Stimulated activated CD4-positive, alpha-beta T cell treated with anti-CD3 and anti-CD28 coated beads, Interleukin-12 subunit alpha, Interleukin-12 subunit beta, amount 100 ng/mL, for 24 hours (primary cell): ENCODE measurements around the gene WASHC2A.
"Not testable (repeated sequence)": the region's sequence is repeated elsewhere in the genome, so short reads cannot be mapped to it uniquely, and the experiment has no call there.

Experiments
- DNase-seq, 2 experiments: peaks; one replicate each; pipeline ENCODE4 v3.0.0-alpha.2; 2020; ENCODE audit warnings: low read depth in 2 of 2

Gene WASHC2A

DNA sequence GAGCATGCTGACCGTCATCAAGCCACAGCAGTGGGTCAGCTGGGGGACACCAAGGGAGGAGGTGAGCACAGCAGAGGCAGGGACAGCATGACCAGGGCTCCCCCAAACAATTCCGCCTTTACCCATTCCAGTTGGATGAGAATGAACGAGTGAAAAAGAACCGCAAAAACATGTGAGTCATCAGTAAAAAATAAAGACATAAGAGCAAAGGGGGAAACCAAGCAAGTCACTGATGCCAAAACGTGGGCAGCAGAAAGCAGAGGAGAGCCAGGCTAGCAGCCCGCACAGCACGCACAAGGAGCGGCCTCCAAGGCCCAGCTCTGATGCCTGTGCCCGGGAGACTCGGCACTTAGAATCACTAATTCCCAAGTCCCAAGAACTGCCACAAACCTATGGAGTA is 7.8 kb upstream of the WASHC2A start:
- not testable (repeated sequence) for DNase-seq

DNA sequence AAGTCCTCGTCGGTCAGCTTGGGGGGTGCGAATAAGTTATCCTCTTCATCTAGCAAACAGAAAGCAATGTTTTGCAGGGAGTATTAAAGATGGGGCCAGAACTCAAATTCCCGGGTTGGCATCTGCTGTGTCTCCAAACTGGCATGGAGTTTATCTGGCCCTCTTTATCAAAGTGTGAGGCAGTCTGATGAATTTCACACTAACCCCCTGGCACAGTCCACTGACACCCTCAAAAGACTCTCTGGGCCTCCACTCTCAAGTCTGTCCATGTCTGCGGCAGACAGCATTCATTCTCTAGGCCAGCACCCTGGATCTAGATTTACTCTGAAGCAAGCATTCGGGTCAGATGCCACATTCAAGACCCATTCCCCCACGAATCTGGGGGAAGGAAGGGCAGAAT is 6.2 kb upstream of the WASHC2A start:
- DNase-seq, result not testable (repeated sequence)

DNA sequence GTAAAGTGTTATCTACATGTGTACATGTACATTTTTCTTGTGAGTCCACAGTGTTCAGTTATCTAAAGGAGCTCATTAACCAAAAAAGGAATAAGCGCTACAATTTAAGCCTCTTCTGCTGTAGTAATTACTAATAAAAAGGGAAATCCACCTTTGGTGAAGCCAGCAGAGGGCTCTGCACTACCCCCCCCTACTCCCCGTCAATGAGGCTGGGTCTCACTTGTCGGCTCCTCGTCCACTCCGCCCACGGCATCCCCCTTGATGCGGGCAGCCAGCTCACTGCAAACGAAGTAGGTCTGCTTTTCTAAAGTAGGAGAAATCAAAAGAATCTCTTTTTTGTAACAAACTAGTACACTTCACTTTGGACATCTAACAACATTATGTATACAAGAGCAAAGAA is 4.7 kb upstream of the WASHC2A start:
- DNase-seq, result no peak

DNA sequence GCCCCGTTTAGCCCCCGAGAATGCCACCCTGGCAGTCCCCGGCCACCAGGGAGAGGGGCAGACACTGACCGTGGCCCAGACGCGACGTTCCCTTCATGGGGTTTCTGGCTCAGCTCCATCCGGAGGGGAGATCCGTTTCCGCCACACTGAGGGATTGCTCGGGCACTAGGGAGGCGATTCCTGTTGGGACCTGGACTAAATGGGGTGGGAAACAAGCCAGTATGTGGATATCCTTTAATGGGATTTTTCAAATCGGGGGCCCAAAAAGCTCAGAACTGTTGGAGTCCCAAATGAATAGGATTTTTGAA is 552 bp downstream of the WASHC2A start:
- DNase-seq, result not testable (repeated sequence)

DNA sequence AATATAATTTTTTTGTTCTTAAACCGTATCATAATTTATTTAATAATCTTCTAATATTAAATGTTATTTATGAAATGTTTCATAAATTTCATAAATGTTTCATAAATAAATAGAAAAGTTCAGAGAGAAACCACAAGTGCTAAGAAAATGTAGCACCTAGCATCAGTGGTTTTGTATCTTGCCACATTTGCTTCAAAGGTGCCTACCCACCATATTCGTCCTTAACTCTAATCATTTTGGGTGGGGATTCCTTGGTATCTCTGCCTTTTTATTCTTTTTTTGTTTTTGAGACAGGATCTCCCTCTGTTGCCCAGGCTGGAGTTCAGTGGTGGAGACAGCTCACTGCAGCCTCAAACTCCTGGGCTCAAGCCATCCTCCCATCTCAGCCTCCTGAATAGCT is 7.4 kb downstream of the WASHC2A start:
- not testable (repeated sequence) for DNase-seq

DNA sequence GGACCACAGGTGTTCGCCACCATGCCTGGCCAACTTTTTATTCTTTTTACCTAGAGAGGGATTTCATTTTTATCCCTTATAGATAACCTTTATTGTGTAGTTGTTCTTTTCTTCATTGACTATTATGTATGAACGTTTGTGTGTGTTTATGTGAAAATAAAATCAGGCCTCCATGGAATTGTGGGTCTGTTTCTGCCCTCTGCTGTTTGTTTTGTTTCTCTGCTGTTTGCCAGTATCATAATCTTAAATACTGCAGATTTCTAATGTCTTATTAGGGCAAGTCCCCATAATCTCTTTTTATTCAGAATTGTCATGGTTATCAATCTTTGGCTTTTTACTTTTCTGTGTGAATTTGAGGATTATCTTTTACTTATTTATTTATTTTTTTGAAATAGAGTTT is 7.8 kb downstream of the WASHC2A start:
- DNase-seq, result not testable (repeated sequence)

DNA sequence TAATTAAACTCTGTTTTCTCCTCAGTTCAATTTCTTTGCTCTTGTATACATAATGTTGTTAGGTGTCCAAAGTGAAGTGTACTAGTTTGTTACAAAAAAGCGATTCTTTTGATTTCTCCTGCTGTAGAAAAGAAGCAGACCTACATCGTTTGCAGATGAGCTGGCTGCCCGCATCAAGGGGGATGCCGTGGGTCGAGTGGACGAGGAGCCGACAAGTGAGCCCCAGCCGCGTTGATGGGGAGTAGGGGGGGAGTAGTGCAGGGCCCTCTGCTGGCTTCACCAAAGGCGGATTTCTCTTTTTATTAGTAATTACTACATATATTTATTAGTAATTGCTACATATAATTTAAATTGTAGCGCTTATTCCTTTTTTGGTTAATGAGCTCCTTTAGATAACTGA is 23.6 kb downstream of the WASHC2A start:
- DNase-seq, result not testable (repeated sequence)

DNA sequence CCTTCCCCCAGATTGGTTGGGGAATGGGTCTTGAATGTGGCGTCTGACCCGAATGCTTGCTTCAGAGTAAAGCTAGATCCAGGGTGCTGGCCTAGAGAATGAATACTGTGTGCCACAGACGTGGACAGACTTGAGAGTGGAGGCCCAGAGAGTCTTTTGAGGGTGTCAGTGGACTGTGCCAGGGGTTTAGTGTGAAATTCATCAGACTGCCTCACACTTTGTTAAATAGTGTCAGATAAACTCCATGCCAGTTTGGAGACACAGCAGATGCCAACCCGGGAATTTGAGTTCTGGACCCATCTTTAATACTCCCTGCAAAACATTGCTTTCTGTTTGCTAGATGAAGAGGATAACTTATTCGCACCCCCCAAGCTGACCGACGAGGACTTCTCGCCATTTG is 25.2 kb downstream of the WASHC2A start:
- not testable (repeated sequence) for DNase-seq

DNA sequence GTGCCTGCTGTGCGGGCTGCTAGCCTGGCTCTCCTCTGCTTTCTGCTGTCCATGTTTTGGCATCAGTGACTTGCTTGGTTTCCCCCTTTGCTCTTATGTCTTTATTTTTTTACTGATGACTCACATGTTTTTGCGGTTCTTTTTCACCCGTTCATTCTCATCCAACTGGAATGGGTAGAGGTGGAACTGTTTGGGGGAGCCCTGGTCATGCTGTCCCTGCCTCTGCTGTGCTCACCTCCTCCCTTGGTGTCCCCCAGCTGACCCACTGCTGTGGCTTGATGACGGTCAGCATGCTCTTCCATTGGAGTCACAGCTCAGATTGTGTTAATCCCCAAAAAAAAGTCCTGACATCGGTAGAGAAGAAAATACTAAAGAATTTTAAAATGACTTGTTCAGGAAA is 26.9 kb downstream of the WASHC2A start:
- not testable (repeated sequence) for DNase-seq

DNA sequence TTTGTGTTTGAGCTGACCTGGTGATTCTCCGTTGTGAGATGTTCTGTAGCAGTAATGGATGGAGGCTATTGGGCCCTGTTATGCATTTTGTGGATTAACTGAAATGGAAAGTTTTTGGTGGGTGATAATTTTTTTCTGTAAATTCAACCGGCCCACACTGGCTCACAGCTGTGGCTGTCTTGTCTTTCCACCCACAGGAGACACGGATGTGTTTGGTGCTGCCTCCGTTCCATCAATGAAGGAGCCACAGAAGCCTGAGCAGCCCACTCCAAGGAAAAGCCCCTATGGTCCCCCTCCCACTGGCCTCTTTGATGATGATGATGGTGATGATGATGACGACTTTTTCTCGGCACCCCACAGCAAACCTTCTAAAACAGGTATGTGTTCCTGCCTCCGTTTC is 27.6 kb downstream of the WASHC2A start:
- DNase-seq, result not testable (repeated sequence)

DNA sequence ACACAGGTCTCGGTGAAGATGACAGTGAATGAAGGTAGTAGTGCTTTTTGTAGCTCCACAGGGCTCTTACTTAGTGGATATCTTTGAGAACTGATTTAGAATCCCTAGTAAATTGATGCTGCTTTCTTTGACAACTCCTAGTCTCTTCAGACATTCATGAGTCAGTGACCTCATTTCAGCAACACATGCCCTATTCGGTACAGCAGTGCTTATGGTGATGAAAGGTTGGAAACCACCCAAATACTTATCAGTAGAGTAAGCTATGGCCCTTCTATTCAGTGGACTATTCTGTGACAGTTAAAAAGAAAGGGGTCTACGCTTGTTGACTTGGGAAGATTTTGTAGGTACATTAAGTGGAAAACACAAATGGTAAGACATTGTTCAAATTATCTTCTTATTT is 29.0 kb downstream of the WASHC2A start:
- not testable (repeated sequence) for DNase-seq

DNA sequence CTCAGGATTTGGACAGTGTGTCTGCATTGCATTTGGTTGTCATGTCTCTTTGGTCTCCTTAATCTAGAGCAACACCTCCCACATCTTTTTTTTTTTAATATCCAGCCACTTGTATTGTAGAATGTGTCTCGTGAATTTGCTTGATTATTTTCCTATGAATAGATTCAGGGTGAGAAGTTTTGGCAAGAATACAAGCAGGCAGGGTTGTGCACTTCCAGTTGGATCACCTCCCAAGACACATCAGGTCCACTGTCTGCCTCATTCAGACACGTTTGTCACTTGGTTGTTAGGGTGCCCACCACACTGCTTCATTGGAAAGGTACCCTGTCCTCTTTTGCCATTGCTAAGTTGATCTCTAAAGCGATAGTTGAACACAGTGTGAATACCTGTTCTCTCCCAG is 30.9 kb downstream of the WASHC2A start:
- DNase-seq, result not testable (repeated sequence)

DNA sequence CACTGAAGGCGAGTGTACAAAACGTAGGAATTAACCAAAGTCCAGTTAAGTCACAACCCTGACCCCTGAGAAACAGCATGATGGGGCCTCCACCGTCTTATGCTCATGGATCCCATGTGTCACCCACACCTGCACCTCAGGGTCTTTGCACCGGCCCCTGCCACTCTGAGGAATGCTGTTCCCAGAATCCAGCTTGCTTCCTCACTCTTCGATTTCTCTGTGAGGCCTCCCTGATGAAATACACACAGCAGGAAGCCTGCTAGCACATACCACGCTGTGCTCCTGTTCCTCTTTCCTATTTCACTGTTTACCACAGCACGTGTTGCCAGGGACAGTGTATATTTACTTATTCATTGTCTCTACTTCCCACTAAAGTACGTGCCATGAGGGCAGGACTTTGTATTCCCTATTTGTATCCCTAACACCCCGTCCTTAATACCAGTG is 33.4 kb downstream of the WASHC2A start:
- not testable (repeated sequence) for DNase-seq

DNA sequence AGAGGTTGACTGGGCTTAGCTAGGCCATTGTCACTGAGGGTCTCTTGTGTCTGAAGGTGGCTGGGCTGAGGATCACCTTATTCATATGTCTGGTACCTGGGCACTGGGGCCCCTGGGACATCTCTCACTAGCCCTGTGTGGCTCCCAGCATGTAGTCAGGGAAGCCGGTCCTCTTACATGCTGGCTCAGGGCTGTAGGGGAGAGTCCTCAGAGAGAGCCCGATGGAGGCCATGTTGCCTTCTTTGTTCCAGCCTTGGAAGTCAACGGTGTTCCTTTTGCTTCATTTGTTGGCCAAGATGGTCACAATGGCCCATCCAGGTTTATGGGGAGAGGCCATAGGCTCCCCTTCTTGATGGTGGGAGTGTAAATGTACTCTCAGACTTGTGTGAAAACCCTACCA is 34.0 kb downstream of the WASHC2A start:
- DNase-seq, result not testable (repeated sequence)

DNA sequence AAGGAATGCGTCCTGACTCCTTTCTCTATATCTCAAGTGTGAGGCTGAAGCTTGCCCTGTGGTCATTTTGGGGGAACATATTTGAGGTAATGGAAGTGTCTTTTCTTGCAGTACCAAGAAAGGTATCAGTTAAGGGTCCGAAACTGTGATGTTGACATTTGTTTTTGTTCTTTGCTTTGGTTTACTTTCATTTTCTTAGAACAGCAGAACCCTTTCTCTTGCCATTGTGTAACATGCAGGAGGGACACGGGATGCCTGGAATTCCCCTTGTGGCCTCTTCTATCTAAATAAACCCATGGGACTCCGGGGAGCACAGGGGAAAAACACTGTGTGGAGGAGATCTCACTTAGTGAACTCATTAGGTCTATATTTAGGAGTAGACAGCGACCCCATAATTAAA is 34.5 kb downstream of the WASHC2A start:
- DNase-seq, result not testable (repeated sequence)

DNA sequence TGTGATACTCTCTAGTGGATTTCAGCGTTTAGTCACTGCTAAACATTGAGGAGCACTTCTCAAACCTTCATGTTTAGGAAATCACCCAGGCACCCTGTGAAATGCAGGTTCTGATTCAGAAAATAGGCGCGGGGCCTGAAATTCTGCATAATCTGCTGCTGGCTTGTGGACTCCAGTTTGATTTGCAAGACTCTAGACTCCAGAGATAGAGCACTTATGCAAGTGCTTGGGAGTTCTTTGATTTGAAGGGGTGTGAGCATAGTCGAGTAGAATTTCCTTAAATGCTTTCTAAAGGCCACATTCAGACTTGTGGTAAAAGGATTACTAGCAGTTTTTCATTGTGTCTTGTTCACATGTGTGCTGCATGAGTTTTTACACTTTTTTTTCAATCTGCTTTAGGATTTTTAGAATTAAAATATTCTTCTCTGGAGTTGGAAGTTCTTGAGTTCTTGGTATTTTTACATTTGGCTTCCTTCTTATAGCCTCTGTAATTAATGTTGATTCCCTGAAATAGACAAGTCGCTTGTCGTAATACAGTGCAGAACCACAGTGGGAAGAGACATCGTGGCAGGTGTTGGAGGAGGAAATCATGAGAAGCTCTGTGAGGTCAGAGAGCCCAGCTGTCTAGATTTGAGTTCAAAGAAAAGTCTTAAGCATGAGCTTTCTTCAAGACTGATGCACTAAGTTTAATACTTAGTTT is 41.4 kb downstream of the WASHC2A start:
- not testable (repeated sequence) for DNase-seq

DNA sequence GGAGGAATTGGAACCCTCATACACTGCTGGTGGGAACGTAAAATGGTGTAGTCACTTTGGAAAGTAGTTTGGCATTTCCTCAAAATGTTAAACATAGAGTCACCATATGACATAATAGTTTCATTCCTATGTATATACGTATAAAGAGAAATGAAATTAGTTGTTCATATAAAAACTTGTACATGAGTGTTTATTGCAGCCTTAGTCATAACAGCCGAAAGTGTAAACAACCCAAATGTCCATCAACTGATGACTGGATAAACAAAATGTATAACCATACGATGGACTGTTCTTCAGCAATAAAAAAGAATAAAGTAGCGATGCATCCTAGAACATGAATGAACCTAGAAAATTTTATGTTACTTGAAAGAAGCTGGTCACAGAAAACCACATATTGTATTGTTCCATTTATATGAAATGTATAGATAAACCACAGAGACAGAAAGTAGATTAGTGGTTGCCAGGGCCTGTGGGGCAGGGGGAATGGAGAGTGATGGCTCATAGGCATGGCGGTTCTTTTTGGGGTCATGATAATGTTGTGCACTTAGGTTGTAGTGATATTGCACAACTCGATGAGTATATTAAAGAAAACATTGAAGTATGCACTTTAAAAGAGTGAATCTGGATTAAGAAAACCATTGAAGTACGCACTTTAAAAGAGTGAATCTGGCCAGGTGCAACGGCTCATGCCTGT is 44.8 kb downstream of the WASHC2A start:
- DNase-seq, result not testable (repeated sequence)

DNA sequence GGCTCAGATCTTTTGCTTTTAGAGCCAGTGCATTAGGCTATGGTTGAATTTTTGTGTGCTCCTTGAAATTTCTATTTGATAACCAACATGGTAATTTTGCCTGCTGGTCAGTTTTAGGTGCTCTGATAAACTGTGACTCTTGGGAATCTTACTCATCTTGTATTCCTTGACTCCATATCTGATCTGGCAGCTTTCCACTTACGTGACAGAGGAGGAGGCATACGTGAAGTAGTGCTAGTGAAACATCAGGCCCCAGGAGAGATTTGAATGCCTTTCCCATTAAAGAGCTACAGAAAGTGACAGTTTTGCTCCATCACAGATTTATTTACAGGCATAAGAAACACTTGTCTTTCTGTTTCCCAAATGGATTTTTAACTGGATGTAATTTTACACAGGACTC is 59.0 kb downstream of the WASHC2A start:
- DNase-seq, result not testable (repeated sequence)

DNA sequence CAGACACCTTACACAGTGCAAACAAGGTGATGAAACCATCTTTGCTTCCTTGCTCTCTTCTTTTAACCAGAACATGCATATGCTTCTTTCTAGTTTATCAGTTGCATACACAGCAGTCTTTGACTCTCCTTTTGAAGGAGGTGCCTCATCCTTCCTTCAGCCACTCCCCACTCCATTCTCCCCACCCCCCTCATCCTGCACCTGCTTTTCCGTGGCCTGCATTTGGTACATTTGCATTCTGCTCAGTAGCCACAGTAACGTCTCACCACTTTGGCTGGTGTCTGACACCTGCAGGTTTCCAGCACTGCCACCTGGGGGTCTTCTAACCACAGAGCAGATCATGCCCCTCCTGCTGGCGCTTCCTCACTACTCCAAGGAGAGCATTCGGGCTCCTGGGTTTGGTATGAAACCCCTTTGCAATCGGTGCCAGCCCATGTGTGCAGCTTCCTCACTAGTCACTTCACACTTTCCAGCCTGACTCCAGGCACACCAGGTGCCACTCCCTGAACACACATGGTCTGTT is 60.1 kb downstream of the WASHC2A start:
- not testable (repeated sequence) for DNase-seq

DNA sequence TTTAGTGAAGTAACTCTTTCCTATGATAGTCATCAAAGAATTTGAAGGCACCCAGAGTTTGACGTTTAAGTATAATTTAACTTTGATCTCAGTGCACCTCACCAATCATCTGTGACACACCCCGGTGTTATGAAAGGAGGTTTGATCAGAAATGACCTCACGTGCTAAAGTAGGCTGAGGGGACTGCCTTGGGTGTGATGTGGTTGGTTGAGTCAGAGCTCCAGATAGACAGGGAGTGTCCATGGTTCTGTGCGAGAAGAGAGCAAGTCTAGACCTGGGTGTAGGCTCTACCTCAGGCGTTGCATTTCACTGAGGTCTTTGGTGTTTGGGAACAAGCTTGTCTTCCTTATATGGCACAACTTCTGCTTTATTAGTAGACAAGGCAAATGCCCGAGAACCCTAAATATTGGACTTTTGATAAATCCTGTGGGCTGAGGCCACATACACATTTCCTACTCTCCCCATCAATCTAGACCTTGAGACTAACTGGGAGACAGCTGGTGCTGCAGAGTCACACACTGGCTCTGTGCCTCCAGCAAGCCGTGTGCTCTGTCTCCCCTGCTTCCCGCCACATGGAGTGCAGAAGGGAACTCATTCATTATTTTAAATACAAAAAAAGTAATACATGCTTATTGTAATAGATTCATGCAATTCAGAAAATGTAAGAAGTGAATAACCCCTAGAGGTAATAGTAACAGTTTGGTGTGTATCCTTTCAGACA is 63.7 kb downstream of the WASHC2A start:
- DNase-seq, result not testable (repeated sequence)

DNA sequence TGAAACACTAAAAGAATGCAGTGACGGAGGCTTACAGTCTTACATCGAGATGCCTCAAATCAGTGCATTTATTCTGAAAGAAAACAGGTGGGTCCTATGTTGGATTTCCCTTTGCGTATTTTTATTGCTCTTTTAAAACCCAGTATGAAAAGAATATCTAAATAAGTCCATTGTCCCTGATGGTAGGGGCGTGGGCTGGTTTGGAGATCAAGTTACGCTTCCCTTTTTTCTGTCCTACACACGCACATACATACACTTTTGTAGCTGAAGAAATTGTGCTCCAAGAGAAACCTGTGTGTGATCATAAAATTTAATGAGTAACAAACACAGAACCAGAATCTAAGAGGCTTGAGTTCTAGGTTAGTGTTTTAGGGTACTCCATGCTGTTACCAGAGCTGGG is 64.6 kb downstream of the WASHC2A start:
- DNase-seq, result not testable (repeated sequence)

DNA sequence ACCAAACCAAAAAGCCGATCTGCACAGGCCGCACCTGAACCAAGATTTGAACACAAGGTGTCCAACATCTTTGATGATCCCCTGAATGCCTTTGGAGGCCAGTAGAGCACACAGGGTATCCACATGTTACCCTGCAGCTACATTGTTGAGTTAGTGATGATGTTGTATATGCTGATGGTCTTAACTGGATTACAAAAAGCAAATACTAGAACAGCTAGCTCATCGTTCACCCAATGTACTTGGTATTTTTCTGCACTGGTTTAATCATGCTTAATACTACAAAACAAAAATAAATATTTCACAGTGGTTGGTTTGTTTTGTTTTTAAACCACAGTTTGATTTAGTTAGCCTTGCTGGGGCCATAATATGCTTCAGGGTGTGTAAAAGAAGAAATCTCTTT is 65.1 kb downstream of the WASHC2A start:
- DNase-seq, result not testable (repeated sequence)
